CD4-positive, alpha-beta T cell treated with Interferon gamma for 1 hour (primary cell): ENCODE results near the gene FAM177B.
A peak's percentile ranks its signal among the peaks of the same experiment; 100 is the strongest.
"Not testable (repeated sequence)": the region's sequence is repeated elsewhere in the genome, so short reads cannot be mapped to it uniquely, and the experiment has no call there.

ENCODE experiments used
- DNase-seq: peaks from one replicate; pipeline ENCODE4 v3.0.0-alpha.2; 2020

Gene FAM177B

GRCh38 chr1:222741630-222742457, 4.8 kb downstream of the FAM177B start:
- DNase-seq, result not testable (repeated sequence)

- no peak for DNase-seq
Measured at GRCh38 chr1:222749927-222750326, 12.9 kb downstream of the FAM177B start.

- DNase-seq, result no peak
Measured at GRCh38 chr1:222750651-222751050, 13.6 kb downstream of the FAM177B start.

- DNase-seq, result no peak
Measured at GRCh38 chr1:222751255-222751654, 14.3 kb downstream of the FAM177B start.

- peak; percentile 2 for DNase-seq
Measured at GRCh38 chr1:222754366-222755139, 17.6 kb downstream of the FAM177B start.

GRCh38 chr1:222757646-222758268, 20.8 kb downstream of the FAM177B start:
- DNase-seq, result no peak

- no peak for DNase-seq
Measured at GRCh38 chr1:222759451-222760035, 22.5 kb downstream of the FAM177B start.

- DNase-seq, result no peak
Measured at GRCh38 chr1:222761083-222761482, 24.1 kb downstream of the FAM177B start.

GRCh38 chr1:222762178-222762577, 25.2 kb downstream of the FAM177B start:
- not testable (repeated sequence) for DNase-seq

- DNase-seq, result no peak
Measured at GRCh38 chr1:222767152-222767571, 30.2 kb downstream of the FAM177B start.

GRCh38 chr1:222768592-222768991, 31.6 kb downstream of the FAM177B start:
- DNase-seq, result no peak

GRCh38 chr1:222769181-222769580, 32.2 kb downstream of the FAM177B start:
- DNase-seq, result no peak

GRCh38 chr1:222769971-222770620, 33.1 kb downstream of the FAM177B start:
- DNase-seq, result no peak

- peak; percentile 33 for DNase-seq
Measured at GRCh38 chr1:222772996-222773379, 36.0 kb downstream of the FAM177B start.

GRCh38 chr1:222777463-222777862, 40.5 kb downstream of the FAM177B start:
- DNase-seq, result no peak

- DNase-seq, result no peak
Measured at GRCh38 chr1:222777977-222778376, 41.0 kb downstream of the FAM177B start.

GRCh38 chr1:222781251-222781650, 44.2 kb downstream of the FAM177B start:
- no peak for DNase-seq

- DNase-seq, result no peak
Measured at GRCh38 chr1:222783051-222783450, 46.0 kb downstream of the FAM177B start.

- no peak for DNase-seq
Measured at GRCh38 chr1:222784371-222784770, 47.4 kb downstream of the FAM177B start.

- DNase-seq, result no peak
Measured at GRCh38 chr1:222784916-222785315, 47.9 kb downstream of the FAM177B start.

GRCh38 chr1:222785529-222785928, 48.5 kb downstream of the FAM177B start:
- DNase-seq, result no peak

GRCh38 chr1:222786121-222786520, 49.1 kb downstream of the FAM177B start:
- no peak for DNase-seq

- no peak for DNase-seq
Measured at GRCh38 chr1:222787729-222788128, 50.7 kb downstream of the FAM177B start.
